Measurements from ENCODE around the gene FABP6.
"Not testable (repeated sequence)": the region's sequence is repeated elsewhere in the genome, so short reads cannot be mapped to it uniquely, and the experiment has no call there.

Gene FABP6

DNA sequence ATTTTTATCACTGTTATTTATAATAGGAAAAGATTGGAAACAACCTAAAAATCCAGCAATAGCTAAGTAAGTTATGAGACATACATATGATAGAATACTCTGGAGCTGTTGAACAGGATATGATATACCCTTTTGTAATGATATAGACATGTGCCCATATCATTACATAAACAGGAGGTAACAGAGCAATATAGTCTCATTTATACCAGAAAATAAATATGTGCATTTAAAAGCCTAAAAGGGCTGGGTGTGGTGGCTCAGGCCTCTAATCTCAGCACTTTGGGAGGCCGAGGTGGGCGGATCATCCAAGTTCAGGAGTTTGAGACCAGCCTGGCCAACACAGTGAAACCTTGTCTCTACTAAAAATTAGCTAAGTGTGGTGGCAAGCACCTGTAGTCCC, 2.3 kb upstream of the FABP6 start:
- DNase-seq = no peak

DNA sequence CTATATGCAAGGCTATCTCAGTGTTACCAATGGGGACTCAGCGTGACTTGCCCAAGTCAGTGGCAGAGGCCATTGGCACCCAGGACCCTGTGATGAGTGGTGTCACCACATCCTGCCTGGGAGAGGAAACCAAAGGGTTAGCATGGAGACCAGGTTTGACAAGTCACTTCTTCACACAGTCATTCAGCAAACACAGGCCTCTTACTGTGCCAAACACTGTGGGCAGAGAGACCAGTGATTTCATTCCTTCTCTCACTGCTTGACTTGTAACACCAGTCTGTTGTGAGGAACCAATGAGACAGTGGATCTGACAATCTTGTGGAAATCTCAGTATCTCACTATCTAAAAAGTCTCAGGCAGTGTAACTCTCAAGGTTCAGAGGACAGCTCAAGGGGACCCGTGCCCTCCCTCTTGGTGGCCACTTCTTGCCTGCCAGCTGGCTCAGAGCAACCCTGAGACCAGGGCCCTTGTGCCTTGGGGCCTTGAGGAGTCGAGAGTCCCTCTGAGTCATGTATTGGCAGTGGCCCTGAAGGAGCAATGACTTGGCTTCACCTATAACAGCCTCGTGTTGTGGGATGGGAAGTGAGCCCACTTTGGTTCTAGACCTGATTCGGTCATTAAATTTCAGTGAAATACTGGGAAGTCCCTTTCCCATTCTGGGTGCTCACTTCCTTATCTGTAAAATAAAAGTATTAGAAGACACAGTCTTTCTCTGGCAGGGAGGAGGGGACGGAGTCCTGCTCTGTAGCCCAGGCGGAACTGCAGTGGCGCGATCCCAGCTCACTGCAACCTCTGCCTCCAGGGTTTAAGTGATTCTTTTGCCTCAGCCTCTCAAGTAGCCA, 1.6 kb downstream of the FABP6 start:
- DNase-seq = no peak

DNA sequence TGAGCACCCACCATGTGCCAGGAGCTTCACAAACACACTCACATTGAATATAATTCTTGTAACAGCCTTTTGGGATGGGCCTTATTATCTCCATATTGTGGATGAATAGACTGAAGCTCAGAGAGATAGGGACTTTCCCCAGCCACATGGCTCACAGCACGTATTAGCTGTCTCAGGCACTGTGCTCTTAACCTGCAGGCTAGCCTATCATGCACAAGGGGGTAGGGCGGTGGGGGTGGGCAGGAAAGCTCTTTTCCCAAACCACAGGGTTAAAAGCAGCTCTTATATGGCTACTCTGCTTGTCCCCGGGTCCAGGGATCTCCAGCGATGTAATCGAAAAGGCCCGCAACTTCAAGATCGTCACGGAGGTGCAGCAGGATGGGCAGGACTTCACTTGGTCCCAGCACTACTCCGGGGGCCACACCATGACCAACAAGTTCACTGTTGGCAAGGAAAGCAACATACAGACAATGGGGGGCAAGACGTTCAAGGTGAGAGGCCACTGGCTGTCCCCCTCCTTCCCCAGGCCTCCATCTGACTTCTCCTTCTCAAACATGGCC, 2.6 kb downstream of the FABP6 start:
- no peak for DNase-seq

DNA sequence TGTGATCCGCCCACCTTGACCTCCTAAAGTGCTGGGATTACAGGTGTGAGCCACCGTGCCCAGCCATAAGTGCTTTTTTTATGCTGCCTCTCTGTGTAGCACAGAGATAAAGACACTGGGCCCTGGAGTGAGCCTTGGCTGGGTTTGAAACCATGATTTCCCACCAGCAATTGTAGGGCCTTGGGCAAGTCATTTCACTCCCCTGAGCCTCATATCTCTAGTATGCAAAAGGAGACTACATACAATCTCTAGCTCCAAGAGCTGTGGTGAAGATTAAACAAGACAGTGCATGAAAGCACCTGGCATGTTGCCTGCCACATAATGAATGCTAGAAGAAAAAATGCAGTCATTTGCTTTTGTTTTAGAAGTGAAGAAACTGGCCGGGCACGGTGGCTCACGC, 3.9 kb downstream of the FABP6 start:
- no peak for DNase-seq

DNA sequence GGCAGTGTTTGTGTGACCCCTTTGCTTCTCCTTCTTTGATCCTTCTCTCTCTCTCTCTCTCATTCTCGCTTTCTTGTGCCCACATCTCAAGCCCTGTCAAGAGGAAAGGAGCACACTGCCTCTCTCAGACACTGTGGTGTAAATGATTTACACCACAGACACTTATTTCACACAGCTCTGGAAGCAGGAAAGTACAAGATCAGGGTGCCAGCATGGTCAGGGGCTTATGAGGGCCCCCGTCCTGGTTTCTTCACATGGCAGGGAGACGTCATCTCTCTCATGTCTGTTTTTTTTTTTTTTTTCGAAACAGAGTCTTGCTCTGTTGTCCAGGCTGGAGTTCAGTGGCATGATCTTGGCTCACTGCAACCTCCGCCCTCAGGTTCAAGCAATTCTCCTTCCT, 6.4 kb downstream of the FABP6 start:
- DNase-seq = no peak

DNA sequence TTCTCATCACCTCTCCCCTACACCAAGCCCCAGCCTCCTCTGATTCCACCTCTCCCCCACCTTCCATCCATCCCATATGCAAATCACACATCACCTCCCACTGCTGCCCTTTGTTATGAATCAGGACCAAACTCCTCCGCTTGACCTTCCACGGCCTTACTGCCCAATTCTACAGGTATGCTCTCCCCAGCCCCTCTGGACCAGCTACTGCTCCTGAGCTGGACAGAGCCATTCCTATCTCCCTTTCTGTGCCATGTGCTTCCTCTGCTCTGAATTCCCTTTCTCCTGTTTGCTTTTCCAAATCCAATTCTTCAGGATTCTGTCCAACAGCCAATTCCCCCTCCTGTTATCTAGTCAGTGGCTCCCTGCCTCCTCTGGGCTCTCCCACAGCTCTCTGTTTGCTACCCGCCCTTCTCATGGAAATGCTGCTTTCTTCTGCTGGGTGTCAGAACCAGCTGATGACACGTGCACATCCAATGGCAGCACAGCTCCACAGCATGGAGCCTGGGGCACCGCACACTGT, 8.3 kb downstream of the FABP6 start:
- DNase-seq = no peak

DNA sequence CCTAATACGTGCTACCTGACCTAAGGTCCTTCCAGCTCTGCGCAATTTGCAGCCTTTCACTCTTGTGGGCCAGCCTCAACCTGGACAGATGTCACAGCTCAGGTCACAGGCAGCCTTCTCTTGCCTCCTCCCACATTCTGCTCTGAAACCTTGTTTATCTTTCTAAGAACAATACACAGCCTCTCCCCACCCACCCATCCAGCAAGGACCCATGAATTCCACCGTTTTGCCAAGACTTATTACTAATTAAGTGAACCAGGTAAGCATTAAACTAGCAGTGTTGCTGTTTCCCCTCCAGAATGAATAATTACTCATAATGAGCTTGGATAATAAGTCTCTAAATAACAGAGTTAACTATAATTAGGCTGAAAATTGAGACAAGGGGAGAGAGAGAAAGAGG, 11.0 kb downstream of the FABP6 start:
- no peak for DNase-seq

DNA sequence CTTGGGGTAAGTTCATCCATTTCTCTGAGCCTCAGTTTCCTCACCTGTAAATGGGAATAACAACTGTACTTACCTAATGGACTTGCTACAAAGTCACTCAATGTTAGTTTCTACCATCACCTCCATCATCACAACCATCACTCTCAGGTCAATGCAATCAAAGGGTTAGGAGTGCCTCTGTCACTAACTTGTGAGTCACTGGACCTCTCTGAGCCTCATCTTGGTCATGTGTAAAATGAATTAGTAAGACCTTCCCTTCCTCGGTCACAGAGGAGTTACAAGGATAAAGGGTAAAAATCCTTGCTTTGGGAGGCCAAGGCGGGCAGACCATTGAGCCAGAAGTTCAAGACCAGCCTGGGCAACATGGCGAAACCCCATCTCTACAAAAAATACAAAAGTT, 12.8 kb downstream of the FABP6 start:
- no peak for DNase-seq

DNA sequence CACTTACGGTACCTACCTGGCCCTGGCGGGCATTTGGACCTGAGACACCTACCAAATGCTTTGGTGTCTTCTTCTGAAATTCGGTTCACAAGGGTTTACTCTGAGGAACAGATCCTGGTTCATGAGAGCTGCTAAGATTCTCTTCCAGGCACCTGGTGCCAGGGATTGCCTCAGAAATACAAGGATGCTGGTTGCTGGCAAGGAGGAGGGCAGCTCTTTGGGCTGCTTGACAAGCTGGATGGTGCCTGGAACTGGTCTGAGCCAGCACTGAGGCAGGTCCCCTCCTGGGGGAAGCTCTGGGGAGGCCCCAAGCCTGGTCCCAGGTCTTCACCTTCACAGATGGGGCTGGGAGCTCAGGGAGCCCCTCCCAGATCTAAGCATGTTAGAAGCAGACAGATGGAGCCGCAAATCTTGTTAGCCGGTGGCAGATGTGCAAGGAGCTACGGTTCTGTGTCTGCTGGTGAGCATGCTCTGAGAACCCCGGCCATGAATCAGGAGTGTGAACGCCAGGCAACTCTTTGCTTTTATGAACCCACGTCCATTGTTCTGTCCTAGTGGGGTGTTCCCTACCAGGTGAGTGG, 16.3 kb downstream of the FABP6 start:
- DNase-seq = no peak

DNA sequence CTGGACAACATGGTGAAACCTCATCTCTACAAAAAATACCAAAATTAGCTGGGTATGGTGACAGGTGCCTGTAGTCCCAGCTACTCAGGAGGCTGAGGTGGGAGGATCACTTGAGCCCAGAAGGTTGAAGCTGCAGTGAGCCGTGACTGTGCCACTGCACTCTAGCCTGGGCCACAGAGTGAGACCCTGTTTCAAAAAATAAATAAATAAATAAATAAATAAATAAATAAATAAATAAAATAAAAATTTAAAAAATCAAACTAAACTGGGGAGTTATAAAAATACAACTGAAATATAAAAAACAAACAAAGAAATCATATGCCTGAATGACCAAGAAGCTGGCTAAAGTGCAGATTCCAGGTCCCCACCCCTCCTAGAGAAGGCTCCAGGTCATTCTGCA, 20.3 kb downstream of the FABP6 start:
- DNase-seq = not testable (repeated sequence)

DNA sequence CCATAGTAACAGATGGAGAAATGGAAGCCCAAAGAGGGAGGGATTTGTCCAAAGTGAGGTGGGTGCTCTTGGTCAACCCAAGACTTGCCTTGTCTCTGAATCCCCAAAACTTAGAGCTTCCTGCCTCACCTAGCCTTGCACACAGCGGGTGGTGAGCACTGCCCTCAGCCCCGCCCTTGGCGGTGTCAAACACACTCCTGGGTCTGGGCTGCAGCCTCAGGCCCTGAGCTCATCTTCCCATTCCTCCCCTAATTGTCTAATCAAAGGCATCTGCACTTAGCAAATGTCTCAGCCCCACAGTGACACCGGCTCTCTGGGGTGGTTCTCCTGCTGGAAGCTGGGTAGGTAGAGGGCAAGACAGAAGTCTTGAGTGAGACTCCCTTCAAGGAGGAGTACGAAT, 20.9 kb downstream of the FABP6 start:
- DNase-seq = no peak

DNA sequence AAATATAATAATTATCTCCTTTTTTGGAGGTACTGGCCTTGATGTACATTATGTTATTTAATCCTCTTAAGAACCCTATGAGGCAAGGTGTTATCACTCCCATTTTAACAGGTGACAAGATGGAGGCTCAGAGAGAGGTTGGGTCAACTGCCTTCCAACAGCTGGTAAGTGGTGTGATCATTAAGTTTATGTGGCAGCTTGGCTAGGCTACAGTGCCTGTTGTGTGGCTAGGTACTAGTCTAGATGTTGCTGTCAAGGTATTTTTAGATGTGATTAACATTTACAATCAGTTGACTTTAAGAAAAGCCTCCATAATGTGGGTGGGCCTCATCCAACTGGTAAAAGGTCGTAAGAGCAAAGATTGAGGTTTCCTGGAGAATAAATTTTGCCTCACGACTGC, 21.5 kb downstream of the FABP6 start:
- no peak for DNase-seq

DNA sequence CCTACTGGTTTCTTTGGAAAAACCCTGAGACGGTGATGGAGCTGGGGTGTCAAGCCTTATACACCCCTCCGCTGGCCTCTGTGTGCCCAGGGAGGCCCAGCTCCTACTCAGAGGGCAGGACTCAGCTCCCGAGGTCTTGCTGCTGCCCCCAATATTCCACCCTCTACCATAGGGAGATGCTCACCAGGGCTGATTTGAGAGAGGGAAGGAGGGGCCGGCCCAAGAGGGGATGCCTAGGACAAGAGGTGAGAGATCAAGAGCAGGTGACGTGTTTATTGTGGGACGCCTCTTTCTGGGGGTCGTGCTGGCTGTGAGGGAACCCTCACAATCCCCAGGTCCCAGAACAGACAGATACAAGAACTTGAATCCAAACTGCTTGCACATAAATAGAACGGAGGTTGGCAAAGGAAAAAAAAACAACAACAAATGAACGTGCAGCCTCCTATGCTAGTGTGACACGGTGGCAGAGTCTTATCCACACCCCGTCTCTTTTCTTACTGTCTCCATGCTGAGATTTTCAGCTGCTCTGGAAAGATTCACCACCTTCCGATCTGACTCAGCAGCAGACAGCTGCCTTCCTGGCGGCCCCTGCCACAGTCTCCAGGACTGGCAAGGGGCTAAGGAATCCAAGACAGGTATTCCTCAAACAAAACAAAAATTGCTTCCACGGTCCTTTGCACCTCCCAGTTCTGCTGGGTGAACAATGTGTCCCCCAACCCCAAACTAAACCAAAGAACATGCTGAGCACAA, 22.3 kb downstream of the FABP6 start:
- DNase-seq = no peak

DNA sequence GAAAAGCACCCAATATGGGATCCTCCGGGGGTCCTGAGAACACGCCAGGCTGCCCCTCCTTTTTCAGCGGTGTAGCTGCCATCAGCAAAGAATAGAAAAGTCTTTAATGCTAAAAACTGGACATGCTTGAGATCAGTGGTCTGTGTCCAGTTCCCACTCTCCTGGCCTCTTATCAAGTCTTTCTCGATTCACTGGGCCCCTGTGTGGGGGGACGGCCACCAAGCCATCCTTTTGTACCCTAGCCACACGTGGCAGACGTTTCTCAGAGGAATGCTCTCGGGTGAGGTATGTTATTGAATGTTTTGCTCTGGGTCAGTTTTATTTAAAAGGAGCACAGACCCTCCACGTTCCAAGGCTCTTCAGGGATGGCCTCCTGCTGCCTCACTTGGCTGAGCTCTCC, 23.6 kb downstream of the FABP6 start:
- no peak for DNase-seq

DNA sequence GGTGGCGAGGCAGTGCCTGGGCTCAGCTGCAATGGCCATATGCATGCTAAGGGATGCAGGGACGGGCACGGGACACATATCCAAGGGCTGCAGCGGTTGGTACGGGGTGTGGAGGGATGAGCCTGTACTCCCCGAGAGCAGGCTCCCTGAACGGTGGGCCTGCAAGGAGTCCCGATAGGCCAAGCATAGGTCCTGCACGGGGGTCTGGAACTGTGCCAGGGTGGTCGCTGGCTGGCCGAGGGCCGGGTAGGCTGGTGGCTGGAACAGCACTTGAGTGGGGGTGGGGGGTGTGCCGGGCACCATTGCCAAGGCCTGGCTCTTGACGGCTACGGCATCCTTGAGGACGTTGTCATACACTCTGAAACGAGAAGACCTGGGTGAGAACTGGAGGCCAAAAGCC, 24.1 kb downstream of the FABP6 start:
- DNase-seq = no peak

DNA sequence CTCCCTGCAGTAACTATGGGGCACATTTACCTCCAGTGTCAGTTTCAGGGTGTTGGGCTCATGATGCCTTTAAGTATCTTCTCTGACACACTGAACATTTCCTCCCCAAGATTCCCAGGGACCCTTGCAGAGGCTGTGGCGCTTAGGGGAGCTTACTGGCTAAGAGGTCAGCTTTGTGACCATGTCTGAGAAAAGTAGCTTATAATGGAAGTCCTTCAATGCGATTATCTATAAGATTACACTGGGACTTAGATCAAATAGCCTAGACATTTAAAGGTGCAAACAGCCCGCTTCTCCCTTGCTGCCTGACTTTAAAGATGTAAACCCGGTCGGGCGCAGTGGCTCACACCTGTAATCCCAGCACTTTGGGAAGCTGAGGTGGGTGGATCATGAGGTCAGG, 25.4 kb downstream of the FABP6 start:
- no peak for DNase-seq

DNA sequence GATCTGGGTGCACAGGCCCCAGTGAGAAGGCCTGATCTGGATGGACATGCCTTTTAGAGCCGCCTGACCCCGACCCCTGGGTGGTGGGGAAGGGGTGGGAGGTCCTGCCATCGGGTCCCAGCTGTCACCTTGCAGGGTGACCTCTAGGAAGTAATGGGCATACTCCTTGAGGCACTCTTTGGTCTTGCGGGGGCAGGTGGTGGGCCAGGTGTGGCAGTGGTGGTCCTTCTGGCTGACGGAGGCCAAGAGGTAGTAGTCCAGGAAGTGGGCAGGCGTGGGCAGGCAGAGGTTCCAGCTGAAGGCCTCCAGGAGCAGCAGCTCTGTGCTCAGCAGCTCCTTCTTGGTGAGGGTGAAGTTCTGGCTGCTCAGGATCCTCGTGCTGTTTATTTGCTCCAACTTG, 30.0 kb downstream of the FABP6 start:
- no peak for DNase-seq

DNA sequence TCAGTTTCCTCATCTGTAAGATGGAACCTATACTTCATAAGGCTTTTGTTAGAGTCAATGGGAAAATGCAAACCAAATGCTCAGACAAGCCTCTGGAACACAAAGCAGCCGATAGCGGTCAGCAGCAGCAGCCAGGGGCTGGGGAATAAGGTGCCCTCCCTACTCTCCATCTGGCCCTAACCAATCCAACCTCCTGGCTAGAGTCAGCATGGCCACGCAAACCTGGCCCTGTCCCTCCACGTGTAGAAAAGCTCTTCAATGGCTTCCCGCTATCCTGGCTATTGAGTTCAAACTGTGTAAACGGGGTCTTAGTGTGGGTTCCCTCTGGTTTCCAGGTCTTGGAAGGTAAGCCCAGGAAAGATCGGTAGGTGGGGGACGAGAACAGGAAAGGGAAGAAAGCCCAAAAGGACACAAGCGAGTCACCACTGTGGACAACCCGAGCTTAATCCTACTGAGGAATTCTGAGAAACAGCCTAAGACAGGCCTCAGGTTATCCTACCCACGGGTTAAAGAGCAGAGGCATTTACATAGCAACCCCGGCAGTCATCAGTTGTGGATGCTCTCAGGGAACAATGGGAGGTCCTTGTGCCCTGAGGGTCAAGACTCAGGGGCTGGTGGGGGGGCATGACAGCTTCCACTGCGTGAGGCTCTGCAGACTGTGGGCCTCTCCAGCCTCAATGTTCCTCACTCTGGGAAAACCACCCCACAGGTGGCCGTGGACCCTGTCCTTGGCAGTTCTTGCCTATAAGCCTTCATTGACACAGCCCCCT, 30.9 kb downstream of the FABP6 start:
- DNase-seq = no peak

DNA sequence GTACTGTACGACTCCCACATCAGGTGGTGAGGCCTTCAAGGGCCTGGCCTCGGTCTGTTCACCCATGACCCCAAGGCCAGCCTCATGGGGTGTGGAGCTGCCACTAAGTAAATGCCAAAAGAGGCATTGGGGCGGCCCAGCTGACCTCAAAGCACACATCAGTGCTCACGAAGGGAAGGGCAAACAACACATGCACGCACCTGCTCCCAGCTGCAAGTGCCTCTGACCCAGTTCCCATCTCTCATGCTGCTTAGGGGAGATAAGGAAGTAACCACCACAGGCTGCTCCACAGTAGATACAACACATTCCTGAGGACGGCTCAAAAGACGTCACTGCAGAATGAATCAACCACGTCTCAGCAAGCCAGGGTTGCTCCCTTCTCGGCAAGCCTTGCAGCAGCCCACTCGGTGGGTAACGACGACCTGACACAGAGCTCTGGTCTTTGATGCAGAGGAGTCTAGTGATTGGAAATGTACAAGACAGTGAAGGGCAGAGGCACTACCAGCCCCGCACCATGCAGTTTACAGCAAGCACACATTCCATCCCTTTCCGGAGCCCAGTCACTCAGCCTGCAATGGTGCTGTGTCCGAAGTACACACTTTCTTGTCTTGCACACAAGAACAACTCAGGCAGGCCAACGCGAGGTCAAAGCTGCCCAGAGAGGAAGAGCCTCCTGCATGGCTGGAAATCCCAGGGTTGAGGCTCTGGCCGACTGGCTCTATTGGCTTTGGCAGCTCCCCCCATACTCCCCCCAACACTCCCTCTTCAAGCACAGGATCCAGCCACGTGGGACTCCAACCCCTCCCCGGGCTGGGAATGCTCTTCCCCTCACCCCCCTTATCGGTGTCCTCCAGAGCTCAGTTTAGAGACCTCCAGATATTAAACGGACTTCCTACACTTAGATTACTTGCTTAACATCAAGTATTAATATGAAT, 31.8 kb downstream of the FABP6 start:
- DNase-seq = no peak

DNA sequence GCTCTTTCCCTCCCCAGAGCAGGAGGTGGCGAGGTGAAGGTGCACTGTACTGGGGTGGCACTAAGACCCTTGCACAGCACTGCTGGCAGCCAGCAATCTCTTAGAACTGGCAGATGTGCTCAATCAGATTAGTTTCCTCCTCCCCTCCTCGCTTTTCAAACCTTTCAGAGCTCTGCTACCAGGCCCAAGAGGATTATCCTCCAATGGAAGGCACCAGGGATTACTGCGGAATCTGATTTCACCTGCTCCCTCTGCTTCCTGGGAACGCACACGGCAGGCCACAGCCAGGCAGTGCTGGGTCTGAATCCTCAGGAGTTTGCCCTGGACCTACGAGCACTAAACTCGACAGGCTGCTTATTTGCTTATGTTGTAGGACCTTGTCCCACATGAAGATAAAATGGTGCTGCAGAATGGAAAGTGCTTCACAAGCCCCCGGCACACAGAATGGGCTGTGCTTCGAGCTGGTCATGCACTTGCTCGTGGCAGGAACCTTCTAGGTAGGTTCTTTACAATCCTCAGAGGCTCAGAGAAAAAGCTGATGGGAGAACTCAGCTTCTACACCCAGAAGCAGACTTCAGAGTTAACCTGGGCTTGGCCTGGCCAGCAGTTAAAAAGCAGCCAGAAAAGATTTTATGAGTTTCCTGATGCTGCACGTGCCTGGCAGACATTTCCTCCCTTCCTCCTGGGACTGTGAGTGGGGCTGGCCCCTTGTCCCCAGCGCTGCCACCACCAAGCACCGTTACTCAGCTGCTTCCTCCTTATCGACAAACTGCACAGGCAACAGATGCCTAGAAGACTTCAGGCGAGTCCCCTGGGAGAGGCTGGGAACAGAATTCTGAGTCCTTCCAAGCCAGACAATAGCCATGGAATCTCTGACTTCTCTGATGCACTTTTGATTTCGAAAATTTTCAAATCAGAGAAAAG, 33.1 kb downstream of the FABP6 start:
- no peak for DNase-seq
